NCI-H1694 treated with DMSO at 0.1 percent for 48 hours (cell line): Measurements from ENCODE around the gene IQCF6.
"Not testable (repeated sequence)": the region's sequence is repeated elsewhere in the genome, so short reads cannot be mapped to it uniquely, and the experiment has no call there.

Experiments
- DNase-seq: peaks from one replicate; lab custom pipeline; 2025; lab: John Stamatoyannopoulos, UW

Gene IQCF6

GRCh38 chr3:51773529-51774056 is 5.4 kb downstream of the IQCF6 start:
- DNase-seq = no peak

GRCh38 chr3:51759203-51759602 is 19.8 kb downstream of the IQCF6 start:
- DNase-seq = no peak

- DNase-seq = not testable (repeated sequence)
These were observed 25.0 kb downstream of the IQCF6 start for GRCh38 chr3:51753763-51754750.

- DNase-seq = no peak
These were observed 27.8 kb downstream of the IQCF6 start for GRCh38 chr3:51751287-51751686.

- DNase-seq = no peak
These were observed 28.2 kb downstream of the IQCF6 start for GRCh38 chr3:51750878-51751277.

- DNase-seq = no peak
These were observed 30.7 kb downstream of the IQCF6 start for GRCh38 chr3:51748327-51748726.

GRCh38 chr3:51747840-51748239 is 31.2 kb downstream of the IQCF6 start:
- no peak for DNase-seq

- not testable (repeated sequence) for DNase-seq
These were observed 36.1 kb downstream of the IQCF6 start for GRCh38 chr3:51742978-51743377.

GRCh38 chr3:51742320-51742719 is 36.7 kb downstream of the IQCF6 start:
- DNase-seq = not testable (repeated sequence)

- no peak for DNase-seq
These were observed 39.9 kb downstream of the IQCF6 start for GRCh38 chr3:51739110-51739509.

- no peak for DNase-seq
These were observed 43.1 kb downstream of the IQCF6 start for GRCh38 chr3:51735950-51736349.

- DNase-seq = no peak
These were observed 44.0 kb downstream of the IQCF6 start for GRCh38 chr3:51735039-51735438.

- no peak for DNase-seq
These were observed 44.5 kb downstream of the IQCF6 start for GRCh38 chr3:51734572-51734907.

GRCh38 chr3:51733859-51734571 is 45.0 kb downstream of the IQCF6 start:
- DNase-seq = no peak

GRCh38 chr3:51729042-51729633 is 49.9 kb downstream of the IQCF6 start:
- no peak for DNase-seq
